ENCODE results near the gene SNAP25. TPM values are rescaled to one million over a fixed set of nuclear protein-coding genes. Genes with fewer than 3 reads are reported as not detected.

The SNAP25 gene
- 3.6 TPM for polyA plus RNA-seq (2013, experiment 1 of 2)
- 3.6 TPM for polyA plus RNA-seq (2013, experiment 2 of 2)

GRCh38 chr20:10218536-10219451, at the start of gene SNAP25:
Gene SNAP25 (plus strand): TSS chr20:10218830. CDS start chr20:10275492, 56,662 bp downstream.
- peak within 1 kb of the TSS; percentile 55 for H3K4me3 ChIP-seq (ENCODE audit: extremely low read depth, insufficient read depth, low read length, poor library complexity, severe bottlenecking)
- 2 to 4% methylated on average over 16 to 21 of the region's 53 CpGs for WGBS, 2 experiments (ENCODE audit: insufficient coverage in 2 of 2)
- H3K4me1 ChIP-seq (ENCODE audit: control insufficient read depth, insufficient read depth, low read length, poor library complexity, severe bottlenecking), result no peaks in the 10 kb centered on the region
- H3K9me3 ChIP-seq (ENCODE audit: control insufficient read depth, low read length), result no peaks in the 10 kb centered on the region
- no peaks in the 10 kb centered on the region for H3K36me3 ChIP-seq (ENCODE audit: control insufficient read depth, insufficient read depth, low read length)
- peak within 1 kb of the TSS; percentile 88 for H3K27ac ChIP-seq (ENCODE audit: low read depth, low read length, severe bottlenecking)

DNA sequence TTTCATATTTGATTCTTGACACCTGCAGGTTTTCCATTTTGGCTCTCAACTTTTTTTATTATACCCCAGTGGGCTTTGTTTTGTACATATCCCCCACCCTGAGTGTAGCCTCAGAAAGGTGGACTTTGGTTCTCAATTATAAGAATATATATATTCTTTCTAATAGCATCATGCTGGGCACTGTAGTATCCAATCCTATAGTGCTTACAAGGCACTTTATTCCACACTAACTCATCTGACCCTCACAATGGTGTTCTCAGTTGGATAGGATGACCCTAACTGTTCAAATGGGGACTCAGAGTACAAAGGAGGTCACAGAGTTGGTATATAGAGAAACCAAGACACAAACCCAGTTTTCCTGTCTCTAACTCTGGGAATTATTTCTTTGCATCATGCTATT, 48.9 kb upstream of the SNAP25 start:
- Histone ChIP-seq H3K4me1 (ENCODE audit: control insufficient read depth, insufficient read depth, low read length, poor library complexity, severe bottlenecking) (peaks cover 4% of the 10 kb centered on the region), H3K4me3 (ENCODE audit: extremely low read depth, insufficient read depth, low read length, poor library complexity, severe bottlenecking) (no peak overlapping the region), H3K9me3 (ENCODE audit: control insufficient read depth, low read length) (no peaks in the 10 kb centered on the region), H3K27ac (ENCODE audit: low read depth, low read length, severe bottlenecking) (no peak overlapping the region), H3K36me3 (ENCODE audit: control insufficient read depth, insufficient read depth, low read length) (no peaks in the 10 kb centered on the region)

GRCh38 chr20:10170261-10170660, 48.4 kb upstream of the SNAP25 start:
- H3K4me1 ChIP-seq (ENCODE audit: control insufficient read depth, insufficient read depth, low read length, poor library complexity, severe bottlenecking), result peaks cover 4% of the 10 kb centered on the region
- H3K36me3 ChIP-seq (ENCODE audit: control insufficient read depth, insufficient read depth, low read length), result no peaks in the 10 kb centered on the region
- no peaks in the 10 kb centered on the region for H3K9me3 ChIP-seq (ENCODE audit: control insufficient read depth, low read length)
- WGBS, 2 experiments (ENCODE audit: insufficient coverage in 2 of 2), result 67% methylated on average over 1 of the region's 2 CpGs; no CpG with 5 or more reads in 1 of the 2 experiments
- H3K27ac ChIP-seq (ENCODE audit: low read depth, low read length, severe bottlenecking), result no peak overlapping the region
- no peak overlapping the region for H3K4me3 ChIP-seq (ENCODE audit: extremely low read depth, insufficient read depth, low read length, poor library complexity, severe bottlenecking)

- WGBS, 2 experiments (ENCODE audit: insufficient coverage in 2 of 2), result 6 to 14% methylated on average over 30 to 37 of the region's 47 CpGs
- peaks cover 4% of the 10 kb centered on the region for H3K4me1 ChIP-seq (ENCODE audit: control insufficient read depth, insufficient read depth, low read length, poor library complexity, severe bottlenecking)
Measured at GRCh38 chr20:10171864-10172751, 46.5 kb upstream of the SNAP25 start.

DNA sequence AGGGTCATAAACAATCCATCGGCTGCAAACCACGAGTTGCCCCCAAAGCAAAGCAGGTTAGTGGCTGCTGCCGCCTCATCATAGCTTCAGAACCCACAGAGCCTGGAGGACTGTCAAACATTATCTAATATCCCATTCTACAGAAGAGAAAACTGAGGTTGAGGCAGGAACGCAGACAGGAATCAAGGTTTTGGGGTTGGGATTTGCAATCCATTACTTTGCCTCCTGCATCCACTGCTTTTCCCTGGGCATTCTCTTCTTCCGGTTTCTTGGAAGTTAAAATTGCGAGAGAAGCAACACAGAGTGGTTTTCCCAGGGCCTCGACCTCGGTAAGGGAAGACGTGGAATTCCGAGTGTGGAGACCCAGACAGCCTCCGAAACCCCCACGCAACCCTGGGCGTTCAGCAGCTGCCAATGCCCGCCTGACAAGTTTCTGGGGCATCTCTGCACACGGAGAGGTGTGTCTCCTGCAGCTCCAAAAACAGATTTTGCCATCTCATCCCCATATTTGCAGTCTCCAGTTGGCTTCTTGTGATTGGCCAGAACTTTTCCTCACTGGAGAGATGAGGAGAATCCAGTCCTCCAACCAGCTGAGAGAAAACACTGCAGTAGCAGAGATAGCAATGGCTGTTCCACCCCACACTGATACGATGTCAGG, 45.5 kb upstream of the SNAP25 start:
- no peaks in the 10 kb centered on the region for H3K9me3 ChIP-seq (ENCODE audit: control insufficient read depth, low read length)
- no peaks in the 10 kb centered on the region for H3K36me3 ChIP-seq (ENCODE audit: control insufficient read depth, insufficient read depth, low read length)
- no peak overlapping the region for H3K4me3 ChIP-seq (ENCODE audit: extremely low read depth, insufficient read depth, low read length, poor library complexity, severe bottlenecking)
- 93% methylated on average over 15 to 16 of the region's 16 CpGs for WGBS, 2 experiments (ENCODE audit: insufficient coverage in 2 of 2)
- H3K27ac ChIP-seq (ENCODE audit: low read depth, low read length, severe bottlenecking), result no peak overlapping the region
- peaks cover 4% of the 10 kb centered on the region for H3K4me1 ChIP-seq (ENCODE audit: control insufficient read depth, insufficient read depth, low read length, poor library complexity, severe bottlenecking)

More at GRCh38 chr20:10171864-10172751, 46.5 kb upstream of the SNAP25 start:
- Histone ChIP-seq H3K9me3 (ENCODE audit: control insufficient read depth, low read length) (no peaks in the 10 kb centered on the region), H3K4me3 (ENCODE audit: extremely low read depth, insufficient read depth, low read length, poor library complexity, severe bottlenecking) (peak overlapping the region; percentile 32), H3K36me3 (ENCODE audit: control insufficient read depth, insufficient read depth, low read length) (no peaks in the 10 kb centered on the region), H3K27ac (ENCODE audit: low read depth, low read length, severe bottlenecking) (peak overlapping the region; percentile 31)

- Histone ChIP-seq H3K9me3 (ENCODE audit: control insufficient read depth, low read length) (no peaks in the 10 kb centered on the region), H3K4me1 (ENCODE audit: control insufficient read depth, insufficient read depth, low read length, poor library complexity, severe bottlenecking) (peaks cover 4% of the 10 kb centered on the region), H3K4me3 (ENCODE audit: extremely low read depth, insufficient read depth, low read length, poor library complexity, severe bottlenecking) (no peak overlapping the region), H3K27ac (ENCODE audit: low read depth, low read length, severe bottlenecking) (no peak overlapping the region), H3K36me3 (ENCODE audit: control insufficient read depth, insufficient read depth, low read length) (no peaks in the 10 kb centered on the region)
- whole genome bisulfite sequencing, 2 experiments (ENCODE audit: insufficient coverage in 2 of 2), result no CpG with 5 or more reads among the region's 1 CpG
Measured at GRCh38 chr20:10174400-10174799, 44.2 kb upstream of the SNAP25 start.

GRCh38 chr20:10177326-10177725, 41.3 kb upstream of the SNAP25 start:
- no peaks in the 10 kb centered on the region for H3K36me3 ChIP-seq (ENCODE audit: control insufficient read depth, insufficient read depth, low read length)
- no peaks in the 10 kb centered on the region for H3K4me1 ChIP-seq (ENCODE audit: control insufficient read depth, insufficient read depth, low read length, poor library complexity, severe bottlenecking)
- WGBS, 2 experiments (ENCODE audit: insufficient coverage in 2 of 2), result 85 to 100% methylated on average over 2 to 3 of the region's 3 CpGs

DNA sequence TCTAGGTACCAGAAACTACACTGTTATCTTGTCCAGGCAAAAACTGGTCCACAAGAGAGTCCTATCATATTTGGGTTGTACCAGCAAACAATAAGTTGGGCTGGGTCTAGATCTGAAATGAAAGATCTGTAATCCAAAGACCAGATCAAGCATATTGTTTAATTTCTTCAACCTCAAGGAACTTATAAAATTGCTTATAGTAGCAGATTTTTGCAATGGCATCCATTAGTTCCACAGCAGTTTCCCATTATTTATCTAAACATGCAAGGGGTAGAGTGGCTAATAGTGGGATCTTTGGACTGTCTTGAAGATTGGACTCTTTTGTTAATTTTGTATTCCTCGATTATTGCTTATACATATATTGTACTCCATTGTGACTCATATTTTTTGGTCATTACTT, 40.5 kb upstream of the SNAP25 start:
- no peaks in the 10 kb centered on the region for H3K4me1 ChIP-seq (ENCODE audit: control insufficient read depth, insufficient read depth, low read length, poor library complexity, severe bottlenecking)
- no peaks in the 10 kb centered on the region for H3K9me3 ChIP-seq (ENCODE audit: control insufficient read depth, low read length)
- no CpG with 5 or more reads among the region's 1 CpG for WGBS, 2 experiments (ENCODE audit: insufficient coverage in 2 of 2)
- no peak overlapping the region for H3K4me3 ChIP-seq (ENCODE audit: extremely low read depth, insufficient read depth, low read length, poor library complexity, severe bottlenecking)
- no peaks in the 10 kb centered on the region for H3K36me3 ChIP-seq (ENCODE audit: control insufficient read depth, insufficient read depth, low read length)
- no peak overlapping the region for H3K27ac ChIP-seq (ENCODE audit: low read depth, low read length, severe bottlenecking)

More at GRCh38 chr20:10177326-10177725, 41.3 kb upstream of the SNAP25 start:
- Histone ChIP-seq H3K27ac (ENCODE audit: low read depth, low read length, severe bottlenecking) (no peak overlapping the region), H3K4me3 (ENCODE audit: extremely low read depth, insufficient read depth, low read length, poor library complexity, severe bottlenecking) (no peak overlapping the region), H3K9me3 (ENCODE audit: control insufficient read depth, low read length) (no peaks in the 10 kb centered on the region)

- 100% methylated on average over 1 of the region's 3 CpGs; no CpG with 5 or more reads in 1 of the 2 experiments for WGBS, 2 experiments (ENCODE audit: insufficient coverage in 2 of 2)
- H3K9me3 ChIP-seq (ENCODE audit: control insufficient read depth, low read length), result no peaks in the 10 kb centered on the region
- H3K27ac ChIP-seq (ENCODE audit: low read depth, low read length, severe bottlenecking), result no peak overlapping the region
- H3K4me3 ChIP-seq (ENCODE audit: extremely low read depth, insufficient read depth, low read length, poor library complexity, severe bottlenecking), result no peak overlapping the region
- H3K4me1 ChIP-seq (ENCODE audit: control insufficient read depth, insufficient read depth, low read length, poor library complexity, severe bottlenecking), result no peaks in the 10 kb centered on the region
- no peaks in the 10 kb centered on the region for H3K36me3 ChIP-seq (ENCODE audit: control insufficient read depth, insufficient read depth, low read length)
Measured at GRCh38 chr20:10178727-10179313, 39.8 kb upstream of the SNAP25 start.
